ENCODE results near the gene CALML3. TPM values are rescaled to one million over a fixed set of nuclear protein-coding genes. Genes with fewer than 3 reads are reported as not detected.
A peak's percentile ranks its signal among the peaks of the same experiment; 100 is the strongest.

Gene CALML3
- total and polyA plus RNA-seq, 2 of the 8 experiments (the other 6 are each of a cell fraction or from before 2014, with no cell fraction given) = not detected

- H3K27ac ChIP-seq (ENCODE audit: low read depth, low read length) = no peak overlapping the region
- no peak overlapping the region for H4K91ac ChIP-seq (replicated peaks; ENCODE audit: insufficient read length, low read length)
- H3K14ac ChIP-seq (ENCODE audit: insufficient read length) = no peak overlapping the region
- H3K23ac ChIP-seq (ENCODE audit: insufficient read length) = no peak overlapping the region
- ChIA-PET CTCF (ENCODE audit: partially characterized antibody) (interaction anchor here (0.6 kb wide), 1 partner anchor 264 kb away, joined by 3 read pairs; no protein-coding TSS in a partner anchor), POLR2A (ENCODE audit: partially characterized antibody) (no interaction called here)
- H3K56ac ChIP-seq (replicated peaks; ENCODE audit: insufficient read length, low read depth, low read length) = no peak overlapping the region
- no peak overlapping the region for H3K4me2 ChIP-seq (ENCODE audit: insufficient read depth in 1 of 2, low read depth in 2 of 2, low read length in 2 of 2)
- H2BK5ac ChIP-seq (ENCODE audit: low read depth, low read length) = no peak overlapping the region
- no peaks in the 10 kb centered on the region for H3K23me2 ChIP-seq (ENCODE audit: low read depth, low read length)
- H3K4me1 ChIP-seq (replicated peaks in 1 of 4; ENCODE audit: control insufficient read depth in 3 of 4, insufficient read depth in 4 of 4, low read length in 3 of 4) = no peaks in the 10 kb centered on the region
- no peak overlapping the region for H2BK20ac ChIP-seq (ENCODE audit: low read length)
- H3K79me1 ChIP-seq (ENCODE audit: low read depth, low read length) = no peaks in the 10 kb centered on the region
- no peak overlapping the region for H3K4ac ChIP-seq (replicated peaks; ENCODE audit: insufficient read length, low read depth, low read length)
- FAIRE-seq (no peak), DNase-seq (ENCODE audit: low read depth in 1 of 2, low spot score in 2 of 2) (no peak)
- no peak for TF ChIP-seq CBX5 (IDR thresholded peaks at IDR 0.05; ENCODE audit: low read depth, low read length)
- no peak for TF ChIP-seq HDAC6 (IDR thresholded peaks at IDR 0.05; ENCODE audit: low read depth, low read length)
- no peak for TF ChIP-seq TBP (IDR thresholded peaks at IDR 0.05; ENCODE audit: low read depth, low read length)
- no peak for TF ChIP-seq SIX5 (IDR thresholded peaks at IDR 0.05; ENCODE audit: low read depth, low read length)
- no peak for TF ChIP-seq POU5F1 (IDR thresholded peaks at IDR 0.05; ENCODE audit: low read depth, low read length)
- no peak for TF ChIP-seq MAFK (IDR thresholded peaks at IDR 0.05; ENCODE audit: low read depth, low read length)
- no peak for TF ChIP-seq CTBP2 (IDR thresholded peaks at IDR 0.05; ENCODE audit: borderline replicate concordance, insufficient read depth, insufficient read length, low read length)
- no peak overlapping the region for H3K9ac ChIP-seq (replicated peaks in 1 of 4; ENCODE audit: extremely low read depth in 1 of 4, low read depth in 3 of 4, low read length in 3 of 4)
- no peak overlapping the region for H2BK15ac ChIP-seq (ENCODE audit: low read length)
- H2BK120ac ChIP-seq (replicated peaks; ENCODE audit: low read depth, low read length) = no peak overlapping the region
- H4K20me1 ChIP-seq (replicated peaks in 1 of 2; ENCODE audit: control insufficient read depth in 1 of 2, insufficient read depth in 2 of 2, low read length in 2 of 2) = no peaks in the 10 kb centered on the region
- H2AFZ ChIP-seq (ENCODE audit: low read length) = 0 out of 2 replicates have a peak overlapping the region, but pooled peaks have one; percentile 62
- no peak overlapping the region for H4K5ac ChIP-seq (ENCODE audit: insufficient read length, low read depth, low read length)
- peaks cover 0 to 3% of the 10 kb centered on the region in 2 experiments; a peak in 1 of 4 replicates for H3K9me3 ChIP-seq (ENCODE audit: insufficient read depth in 2 of 2, low read depth in 1 of 2, low read length in 1 of 2)
- no peaks in the 10 kb centered on the region for H3K36me3 ChIP-seq (ENCODE audit: control insufficient read depth in 2 of 4, insufficient read depth in 4 of 4, low read length in 3 of 4)
- no peaks in the 10 kb centered on the region for H3K79me2 ChIP-seq (ENCODE audit: control insufficient read depth in 1 of 2, insufficient read depth in 2 of 2, low read length in 2 of 2)
- no peak overlapping the region for H3K18ac ChIP-seq (ENCODE audit: extremely low read depth, low read length)
- no peak overlapping the region for H4K8ac ChIP-seq (ENCODE audit: extremely low read depth, insufficient read depth, low read length)
- H2BK12ac ChIP-seq (ENCODE audit: low read depth, low read length) = no peak overlapping the region
- no peak overlapping the region for H3K4me3 ChIP-seq (ENCODE audit: extremely low read depth in 1 of 4, insufficient read depth in 2 of 4, low read depth in 3 of 4, low read length in 4 of 4)
- 90% methylated on average over 6 of the region's 6 CpGs; no CpG with 5 or more reads in 1 of the 2 experiments for WGBS, 2 experiments (ENCODE audit: extremely low coverage in 1 of 2, insufficient coverage in 1 of 2, insufficient read length in 1 of 2, insufficient replicate concordance in 2 of 2, low coverage in 1 of 2, low lambda C conversion rate in 2 of 2, missing lambda C conversion rate in 1 of 2)
- H3K27me3 ChIP-seq (replicated peaks in 1 of 4; ENCODE audit: control insufficient read depth in 3 of 4, extremely low read depth in 1 of 4, insufficient read depth in 3 of 4, low read length in 3 of 4) = no peaks in the 10 kb centered on the region
- H2AK5ac ChIP-seq (ENCODE audit: low read depth, low read length) = no peak overlapping the region
Measured at GRCh38 chr10:5532618-5533097, 7.9 kb downstream of the CALML3 start.

Measured in H1 (cell line).